ENCODE data around the gene SULT1E1.

SULT1E1 gene, protein sequence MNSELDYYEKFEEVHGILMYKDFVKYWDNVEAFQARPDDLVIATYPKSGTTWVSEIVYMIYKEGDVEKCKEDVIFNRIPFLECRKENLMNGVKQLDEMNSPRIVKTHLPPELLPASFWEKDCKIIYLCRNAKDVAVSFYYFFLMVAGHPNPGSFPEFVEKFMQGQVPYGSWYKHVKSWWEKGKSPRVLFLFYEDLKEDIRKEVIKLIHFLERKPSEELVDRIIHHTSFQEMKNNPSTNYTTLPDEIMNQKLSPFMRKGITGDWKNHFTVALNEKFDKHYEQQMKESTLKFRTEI

DNA sequence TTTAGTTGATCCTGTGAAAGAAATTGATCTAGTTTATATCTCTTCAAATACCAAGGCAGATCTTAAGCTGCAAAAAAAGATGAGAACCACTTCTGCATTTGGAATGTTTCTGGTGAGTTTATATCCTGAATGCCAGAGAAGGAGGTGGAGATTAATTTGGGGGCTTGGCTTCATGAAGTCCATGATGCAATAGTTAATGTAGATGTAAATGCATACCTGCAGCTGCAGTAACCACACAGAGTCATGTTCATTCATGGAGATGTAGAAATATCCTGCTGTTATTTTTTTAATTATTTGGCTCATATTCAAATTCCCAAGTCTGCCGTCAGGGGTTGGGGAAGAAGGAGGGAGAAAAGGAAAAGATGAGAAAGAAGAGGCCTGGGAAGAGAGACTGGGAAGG lies at the start of gene SULT1E1:
TSS of gene SULT1E1 (minus strand) at position 94 of the 400 bp plus-strand sequence. CDS start 2,501 bp downstream, outside the sequence.
- peak; percentile 26 for DNase-seq

DNA sequence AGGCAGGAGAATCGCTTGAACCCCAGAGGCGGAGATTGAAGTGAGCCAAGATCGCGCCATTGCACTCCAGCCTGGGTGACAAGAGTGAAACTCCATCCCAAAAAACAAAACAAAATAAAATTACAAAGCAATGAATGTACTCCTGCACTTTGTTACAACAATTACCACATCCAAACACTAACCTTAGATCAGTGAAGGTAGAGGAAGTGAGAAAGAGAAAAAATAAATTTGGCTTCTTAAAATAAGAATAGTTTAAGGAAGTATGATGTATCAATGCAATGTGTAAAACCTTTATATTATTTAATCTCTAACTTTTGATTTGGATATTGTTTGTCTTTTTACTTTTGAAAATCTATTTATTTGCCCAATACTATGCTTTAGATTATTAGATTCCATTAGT lies 49.2 kb upstream of the SULT1E1 start:
- no peak for DNase-seq

DNA sequence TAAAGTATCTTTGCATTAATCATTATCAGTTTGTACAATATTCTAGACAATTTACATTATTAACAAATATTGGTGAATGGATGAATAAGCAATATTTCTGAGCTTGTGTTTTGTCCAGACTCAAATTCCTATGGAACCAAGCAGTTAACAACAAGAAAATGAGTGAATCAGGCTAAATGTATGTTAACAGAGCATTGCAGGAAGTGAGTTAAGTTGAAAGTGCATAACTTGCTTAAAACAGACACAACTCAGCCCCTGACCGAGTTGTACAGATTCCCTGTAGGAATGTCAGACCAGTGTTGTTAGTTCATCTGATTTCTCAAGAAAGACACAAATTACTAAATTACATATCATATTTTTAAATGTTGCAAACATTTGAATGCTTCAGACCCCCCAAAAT lies 47.2 kb upstream of the SULT1E1 start:
- DNase-seq = no peak

DNA sequence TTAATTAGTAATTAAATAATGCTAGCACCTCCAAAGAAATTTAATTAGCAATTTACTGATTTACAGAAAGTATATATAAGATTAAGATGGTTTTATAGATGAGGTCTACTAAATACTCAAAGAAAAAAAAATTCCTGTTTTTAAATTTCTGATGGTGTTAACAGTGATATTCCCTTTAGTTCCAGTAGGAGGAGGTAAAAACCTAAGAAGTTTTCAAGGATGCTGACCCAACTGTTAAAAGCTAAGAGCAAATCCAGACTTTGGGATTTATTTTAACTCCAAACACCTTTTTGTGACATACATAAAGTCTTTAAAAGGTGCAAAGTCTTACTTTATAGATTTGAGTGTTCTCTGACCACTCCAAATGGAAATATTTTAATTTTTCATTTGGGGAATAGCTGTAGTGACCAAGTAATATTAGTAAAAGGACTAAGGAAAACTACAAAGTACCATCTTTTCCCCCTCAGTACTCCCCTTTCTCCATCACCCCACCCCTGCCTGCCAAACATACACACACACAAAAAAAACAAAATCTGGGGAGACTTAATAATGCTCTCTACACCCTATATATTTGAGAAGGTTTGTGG lies 36.7 kb upstream of the SULT1E1 start:
- DNase-seq = peak; percentile 27

DNA sequence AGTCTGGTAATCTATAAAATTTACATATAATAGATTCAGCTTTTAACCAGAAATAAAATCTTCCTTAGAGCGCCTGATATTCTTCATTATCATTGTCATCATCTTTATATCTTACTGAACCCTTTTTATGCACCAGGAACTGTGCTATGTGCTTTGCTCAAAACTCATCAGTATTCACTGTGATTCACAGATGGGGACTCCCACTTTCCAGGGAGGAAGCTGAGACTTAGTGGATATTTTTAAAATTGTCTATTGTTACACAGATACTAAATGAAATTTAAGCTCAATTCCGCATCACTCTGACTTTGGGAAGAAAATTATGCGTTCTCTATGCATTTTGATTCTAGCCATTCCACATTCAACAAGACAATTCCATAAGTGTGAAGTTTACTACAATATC lies 34.8 kb upstream of the SULT1E1 start:
- no peak for DNase-seq

DNA sequence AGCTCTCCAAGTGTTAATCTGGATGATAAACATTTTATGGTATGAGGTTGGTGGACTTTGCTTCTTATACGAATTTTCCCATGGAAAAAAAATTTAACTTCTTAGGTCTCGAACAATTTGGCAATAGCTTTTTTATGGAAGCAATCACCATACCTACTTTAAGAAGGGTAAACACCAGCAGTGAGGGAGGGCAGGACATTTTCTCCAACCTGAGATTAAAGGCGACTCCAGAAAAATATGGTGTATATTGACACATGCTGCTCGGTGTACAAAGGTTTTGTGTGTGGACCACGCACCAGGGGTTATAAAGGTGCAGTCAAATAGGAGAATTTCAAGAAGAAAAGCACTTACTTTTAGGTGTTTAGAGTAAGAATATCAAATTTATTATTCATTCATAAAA lies 34.2 kb upstream of the SULT1E1 start:
- DNase-seq = no peak

DNA sequence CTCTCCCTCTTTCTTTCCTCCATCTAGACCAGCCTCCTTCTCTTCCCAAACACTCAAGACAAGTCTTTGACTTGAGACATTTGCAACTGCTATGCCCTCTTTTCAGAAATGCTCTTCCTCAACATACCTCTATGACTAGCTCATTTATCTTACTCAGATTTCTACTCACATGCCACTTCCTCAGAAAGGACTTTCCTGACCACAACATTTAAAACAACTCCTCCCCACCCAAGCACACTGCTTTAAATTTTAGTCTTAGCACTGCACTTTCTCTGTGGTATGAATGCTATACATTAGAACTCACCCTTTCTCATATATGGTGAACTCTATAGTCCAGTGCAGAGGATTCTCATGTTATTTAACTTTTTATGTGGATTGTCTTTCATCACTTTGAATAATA lies 28.4 kb upstream of the SULT1E1 start:
- peak; percentile 65 for DNase-seq

DNA sequence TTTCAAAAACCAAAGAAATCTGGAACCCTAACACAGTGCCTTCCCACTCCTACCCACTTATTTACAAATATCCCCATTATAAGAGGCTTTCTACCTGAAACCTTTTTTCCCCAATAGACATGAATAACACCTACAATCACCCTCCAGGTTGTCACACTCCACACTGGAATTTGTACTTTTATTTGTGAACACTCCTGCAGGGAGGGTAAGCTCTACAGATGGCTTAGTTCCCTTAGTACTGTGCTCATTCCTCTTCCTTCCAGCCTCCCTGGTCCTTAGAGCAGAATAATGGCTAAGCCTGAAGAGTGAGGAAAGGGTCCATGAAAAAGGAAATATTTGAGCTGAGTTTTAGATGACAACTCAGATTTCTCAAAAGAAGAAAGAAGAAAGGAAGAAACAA lies 22.2 kb upstream of the SULT1E1 start:
- no peak for DNase-seq

DNA sequence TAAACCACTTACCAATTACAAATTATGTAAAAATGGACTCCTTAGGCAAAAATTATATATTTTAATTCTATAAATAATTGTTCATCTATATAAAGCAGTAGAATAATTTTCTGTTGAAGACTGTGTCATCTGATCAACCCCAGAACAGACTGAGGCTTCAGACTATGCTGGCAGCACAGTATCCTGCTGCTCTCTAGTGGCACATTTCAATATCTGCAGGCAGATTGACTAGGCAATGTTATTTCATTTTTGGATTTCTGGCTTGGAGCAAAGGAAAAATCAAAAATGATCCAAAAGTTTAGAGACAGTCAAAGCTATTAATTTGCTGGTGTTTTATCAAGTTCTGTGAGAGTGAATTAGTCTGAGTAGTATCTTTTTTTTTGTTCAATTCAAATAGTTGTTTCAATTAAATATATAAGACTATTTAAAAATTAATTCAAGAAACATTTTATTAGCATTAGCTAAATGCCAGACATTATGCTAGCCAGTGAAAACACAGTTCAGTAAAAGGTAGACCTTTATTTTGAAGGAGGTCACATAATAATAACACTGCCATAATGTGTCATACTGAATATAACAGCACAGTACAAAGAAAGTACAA lies 21.3 kb upstream of the SULT1E1 start:
- DNase-seq = peak; percentile 77

DNA sequence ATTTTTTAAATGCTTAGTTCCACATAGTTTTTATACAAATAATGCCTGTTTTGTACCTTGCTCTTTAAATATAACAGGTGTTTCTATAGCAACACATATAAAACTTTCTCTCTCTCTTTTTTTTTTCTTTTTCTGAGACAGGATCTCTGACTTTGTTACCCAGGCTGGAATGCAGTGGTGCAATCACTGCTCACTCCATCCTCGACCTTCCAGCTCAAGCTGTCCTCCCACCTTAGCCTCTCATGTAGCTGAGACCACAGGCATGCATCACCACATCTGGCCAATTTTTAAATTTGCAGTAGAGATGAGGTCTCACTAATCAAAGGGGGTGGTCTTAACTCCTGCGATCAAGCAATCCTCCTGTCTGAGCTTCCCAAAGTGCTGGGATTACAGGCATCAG lies 18.3 kb upstream of the SULT1E1 start:
- DNase-seq = no peak

DNA sequence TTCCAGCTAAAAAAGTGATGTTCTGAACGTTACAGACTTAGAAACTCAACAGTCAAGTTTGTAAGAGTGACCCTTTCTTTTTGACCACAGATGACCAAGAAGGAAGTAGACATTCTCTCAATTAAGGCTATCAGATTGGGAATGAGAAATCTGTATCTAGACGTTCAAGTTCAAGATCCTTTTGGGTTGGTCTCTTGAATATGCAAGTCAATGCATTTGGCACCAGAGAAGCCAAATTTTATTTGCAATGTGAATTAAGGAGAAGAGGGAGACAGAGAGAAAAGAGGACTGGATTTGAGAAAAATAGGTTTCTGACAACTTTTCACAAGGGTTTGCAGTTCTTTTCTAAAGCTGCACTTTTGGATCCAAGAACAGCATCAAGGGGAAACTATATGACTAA lies 17.5 kb upstream of the SULT1E1 start:
- peak; percentile 52 for DNase-seq

DNA sequence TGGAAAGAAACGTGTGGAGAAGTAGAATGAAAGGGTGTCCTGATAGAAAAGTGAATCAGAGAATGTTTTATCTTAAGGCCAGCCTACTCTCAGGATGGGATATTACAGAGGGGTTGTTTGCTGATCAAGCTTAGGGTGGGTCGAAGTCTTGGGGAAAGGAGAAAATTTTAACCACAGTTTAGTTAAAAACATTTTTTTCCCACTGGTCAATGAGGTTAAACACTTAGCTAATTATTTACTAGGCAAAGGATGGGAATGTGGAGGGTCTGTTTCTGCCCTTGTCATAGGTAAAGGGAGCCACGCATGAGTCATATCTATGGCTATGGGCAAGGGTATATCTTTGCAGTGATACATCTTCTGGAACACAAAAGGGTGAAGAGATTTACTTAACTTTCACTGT lies 16.1 kb upstream of the SULT1E1 start:
- DNase-seq = no peak

DNA sequence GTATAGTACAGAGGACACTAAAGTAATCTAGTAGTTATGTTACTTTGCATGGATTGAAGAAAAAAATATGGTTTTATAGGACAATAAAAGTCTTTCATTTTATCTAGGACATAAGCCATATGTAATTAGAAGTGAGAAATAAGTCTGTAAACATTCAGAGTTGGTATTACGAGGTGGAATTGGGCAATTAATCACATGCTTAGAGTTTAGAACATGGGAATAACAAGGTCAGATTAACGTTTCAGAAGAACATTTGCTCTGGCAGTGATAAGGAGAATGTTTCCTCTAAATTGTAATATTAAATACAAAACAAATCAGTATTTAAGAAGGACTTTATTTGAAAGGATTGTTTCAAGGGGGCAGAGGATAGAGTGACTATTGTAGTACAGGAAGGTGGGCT lies 15.6 kb upstream of the SULT1E1 start:
- DNase-seq = no peak

DNA sequence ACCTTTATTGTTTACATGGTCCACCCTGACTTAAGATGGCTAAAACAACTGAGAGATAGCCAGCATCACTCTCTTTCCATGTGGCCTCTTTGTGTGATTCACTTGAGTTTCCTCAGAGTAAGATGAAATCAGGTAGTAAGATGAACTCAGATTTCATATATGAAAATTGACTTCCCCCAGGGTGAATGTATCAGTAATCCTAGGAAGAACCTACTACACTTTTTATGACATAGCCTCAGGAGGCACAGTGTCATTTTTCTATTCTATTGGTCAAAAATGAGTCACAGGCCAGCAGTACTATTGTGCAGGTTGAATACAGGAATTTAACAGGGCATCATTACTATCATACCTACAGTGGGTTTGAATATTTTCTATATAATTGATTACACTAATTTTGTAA lies 14.6 kb upstream of the SULT1E1 start:
- DNase-seq = no peak

DNA sequence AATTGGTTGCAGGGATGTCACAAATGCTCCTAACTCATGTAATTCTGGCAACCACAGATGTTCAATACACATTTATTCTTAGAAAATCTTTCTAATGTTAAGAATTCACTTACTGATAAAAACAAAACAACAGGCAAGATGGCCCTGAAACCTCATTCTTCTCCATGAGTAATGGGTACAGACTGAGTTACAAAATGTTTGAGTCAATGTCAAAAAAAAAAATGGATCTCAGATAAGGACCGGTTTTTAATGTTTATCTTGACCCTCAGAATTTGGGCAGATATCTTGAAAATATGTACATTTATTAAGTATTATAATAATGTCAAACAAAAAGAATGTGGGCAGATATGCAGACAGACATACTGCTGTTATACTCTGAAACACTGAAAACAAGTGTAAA lies 1.8 kb upstream of the SULT1E1 start:
- no peak for DNase-seq

DNA sequence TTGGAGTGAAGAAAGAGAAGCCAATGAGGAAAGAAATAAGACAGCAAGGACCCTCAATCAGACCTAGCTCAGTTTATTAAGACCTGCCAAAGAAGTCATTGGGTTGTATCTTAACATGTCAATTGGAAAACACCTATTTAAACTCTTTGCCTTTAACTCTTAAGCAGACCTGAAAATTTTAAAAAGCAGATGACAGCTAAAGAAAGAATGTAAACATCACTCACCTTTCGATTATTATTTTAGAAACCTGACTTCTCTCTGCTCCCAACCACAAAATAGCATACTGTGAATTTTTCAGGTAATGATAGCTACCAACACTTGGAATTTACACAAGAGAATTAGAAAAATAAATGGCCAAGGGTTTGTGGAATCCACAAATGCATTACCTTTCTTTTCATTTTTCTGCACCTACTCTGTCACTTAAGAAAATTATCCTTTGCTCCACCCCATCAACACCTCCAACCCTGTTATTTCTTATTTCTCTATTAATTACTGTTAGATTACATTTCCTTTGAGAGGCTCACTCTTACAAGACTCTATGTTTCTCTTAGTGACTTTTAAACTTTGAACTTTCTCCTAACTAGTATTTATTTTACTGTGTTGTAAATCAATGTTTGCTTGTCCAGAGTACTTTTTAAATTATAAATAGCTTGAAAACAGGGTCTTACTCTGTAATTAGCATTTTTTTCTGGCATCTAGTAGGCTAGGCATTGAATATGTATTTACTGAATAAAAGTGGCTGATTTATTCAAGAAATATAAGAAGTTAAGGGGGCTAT lies 765 bp upstream of the SULT1E1 start:
- DNase-seq = no peak

DNA sequence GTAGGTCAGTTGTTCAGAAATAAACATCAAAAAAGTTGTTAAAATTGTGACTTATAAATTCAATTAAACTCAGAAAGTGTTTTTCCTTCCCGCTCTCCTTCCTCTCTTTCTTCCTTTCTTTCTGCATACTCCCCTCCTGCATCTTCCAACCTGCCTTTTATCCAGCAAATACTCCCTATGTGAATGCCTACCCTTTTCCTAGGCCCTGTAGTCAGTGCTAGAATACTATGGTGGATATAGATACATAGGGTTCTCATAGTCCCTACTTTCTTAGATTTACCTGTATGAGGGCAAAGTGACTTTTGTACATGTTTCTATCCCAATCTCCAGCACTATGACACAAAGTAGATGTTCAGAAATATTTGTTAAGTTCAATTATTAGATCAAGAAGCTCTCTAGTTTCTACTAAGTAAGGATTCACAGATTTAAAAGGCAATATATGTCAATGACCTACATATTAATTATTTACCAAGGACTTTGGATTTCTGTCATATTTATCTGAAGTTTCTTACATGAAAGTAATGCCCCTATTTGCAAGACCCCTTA lies 732 bp downstream of the SULT1E1 start:
- DNase-seq = no peak

DNA sequence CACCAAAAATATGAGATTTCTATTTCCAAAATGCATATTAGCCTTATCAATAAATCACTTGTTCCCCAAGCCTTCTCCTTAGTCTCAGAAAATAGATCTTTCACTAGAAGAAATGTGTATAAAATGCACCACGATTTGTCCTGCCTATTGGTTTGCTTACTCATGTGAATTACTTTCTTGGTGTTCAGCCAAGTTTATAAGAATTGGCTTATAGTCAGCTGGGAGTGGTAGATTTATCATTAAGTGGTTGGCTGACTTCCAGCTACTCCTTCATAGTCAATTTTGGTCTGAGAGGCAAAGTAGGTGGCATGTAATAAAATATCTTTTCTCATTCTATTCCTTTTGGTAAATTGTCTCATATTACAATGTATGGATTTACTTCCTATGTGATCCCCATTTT lies 1.3 kb downstream of the SULT1E1 start:
- peak; percentile 61 for DNase-seq

DNA sequence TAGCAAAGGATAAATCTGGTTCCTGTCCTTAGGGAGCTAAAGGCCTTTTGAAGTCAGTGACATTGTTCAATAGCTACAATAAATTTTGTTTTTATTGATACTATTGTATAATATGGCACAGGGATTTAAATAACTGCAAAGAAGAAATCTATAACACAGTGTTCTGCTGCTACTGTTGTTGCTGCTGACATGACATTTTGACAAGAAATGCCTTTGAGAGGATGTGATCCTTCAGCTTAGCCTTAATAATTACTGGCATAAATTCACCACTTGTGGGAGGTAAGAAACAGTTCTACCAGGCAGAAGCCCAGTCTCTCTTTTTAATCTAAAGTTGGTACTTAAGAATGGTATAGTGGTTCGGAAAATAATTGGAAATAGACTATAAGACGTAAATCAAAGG lies 4.1 kb downstream of the SULT1E1 start:
- no peak for DNase-seq

DNA sequence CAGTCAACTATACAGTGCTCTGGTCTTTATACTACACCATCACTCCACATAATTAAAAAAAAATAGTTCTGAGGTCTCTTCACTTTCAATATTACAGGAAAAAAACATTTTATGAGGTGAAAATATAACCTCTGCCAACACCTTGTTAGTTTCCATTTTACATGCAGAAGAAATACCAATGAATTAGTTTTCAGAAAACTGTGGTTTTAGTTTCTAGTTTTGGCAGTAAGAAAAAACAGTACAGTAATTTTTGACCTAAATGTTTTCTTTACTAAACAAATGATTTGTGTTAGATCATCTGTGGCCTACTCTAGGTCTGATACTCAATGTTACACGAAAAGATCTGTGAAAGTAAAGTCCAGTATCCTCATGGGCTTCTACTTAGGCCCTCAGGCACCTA lies 10.0 kb downstream of the SULT1E1 start:
- DNase-seq = no peak

DNA sequence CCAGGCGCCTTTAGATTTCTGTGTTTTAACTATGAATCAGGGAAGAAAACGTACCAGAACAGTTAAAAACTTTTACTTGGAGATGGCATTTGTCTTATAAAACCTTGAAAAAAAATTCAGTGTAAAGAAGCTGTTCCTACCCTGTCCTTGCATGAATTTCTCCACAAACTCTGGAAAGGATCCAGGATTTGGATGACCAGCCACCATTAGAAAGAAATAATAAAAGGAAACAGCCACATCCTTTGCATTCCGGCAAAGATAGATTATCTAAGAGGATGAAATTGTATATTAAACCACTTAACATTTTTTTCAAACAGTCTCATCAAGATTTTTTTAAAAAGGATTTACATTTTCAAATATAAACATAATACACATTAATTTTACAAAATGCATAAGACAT lies 10.6 kb downstream of the SULT1E1 start:
- DNase-seq = no peak

DNA sequence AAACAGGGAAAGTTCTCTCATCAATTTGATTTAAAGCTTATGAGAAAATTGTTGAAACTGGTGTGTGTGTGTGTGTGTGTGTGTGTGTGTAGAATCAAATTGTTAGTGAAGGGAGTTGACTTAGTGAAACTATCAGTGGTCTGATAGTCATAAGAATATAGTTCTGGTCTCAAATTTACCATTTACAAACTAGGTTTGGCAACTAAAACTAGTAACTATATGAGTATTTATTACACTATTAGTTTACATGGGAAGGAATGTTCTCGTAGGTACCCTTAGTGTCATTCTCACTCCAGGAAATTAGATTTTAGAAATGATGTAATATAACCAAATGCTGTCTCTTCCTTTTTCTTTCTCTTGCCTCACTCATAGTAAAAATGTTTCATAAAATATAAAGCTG lies 11.9 kb downstream of the SULT1E1 start:
- no peak for DNase-seq

DNA sequence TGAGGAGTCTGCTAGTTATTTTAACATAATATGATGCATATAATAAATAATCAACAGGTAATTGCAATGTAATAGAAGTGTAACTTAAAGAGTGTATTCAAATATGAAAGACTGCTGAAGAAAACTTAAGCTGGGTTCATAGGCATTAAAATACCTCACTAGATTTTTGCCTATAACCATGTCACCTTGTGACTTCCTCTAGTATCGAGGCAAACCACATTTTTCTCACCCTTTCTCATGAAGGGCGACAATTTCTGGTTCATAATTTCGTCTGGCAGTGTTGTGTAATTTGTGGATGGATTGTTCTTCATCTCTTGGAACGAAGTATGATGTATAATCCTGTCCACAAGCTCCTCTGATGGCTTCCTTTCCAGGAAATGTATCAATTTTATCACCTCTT lies 16.0 kb downstream of the SULT1E1 start:
- no peak for DNase-seq

DNA sequence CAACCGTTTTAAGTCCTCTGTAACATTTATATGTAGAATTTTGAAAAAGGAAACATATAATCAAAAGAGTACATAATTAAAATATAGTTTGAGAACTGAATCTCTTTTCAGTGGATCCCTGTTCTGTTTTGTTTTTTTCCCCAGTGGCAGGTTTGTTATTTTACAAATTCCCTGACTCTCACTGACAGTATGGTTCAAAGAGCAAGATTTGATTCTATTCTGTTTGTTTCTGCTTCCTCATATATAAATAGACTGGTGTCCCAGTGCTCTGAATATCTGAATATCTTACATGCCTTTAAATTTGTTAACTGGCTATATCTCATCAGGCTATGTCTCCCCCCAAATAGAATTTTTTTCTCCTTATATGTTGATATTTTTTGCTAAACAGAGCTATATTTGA lies 16.6 kb downstream of the SULT1E1 start:
- DNase-seq = no peak
